Measurements from ENCODE around the gene PIGQ. TPM values are rescaled to one million over a fixed set of nuclear protein-coding genes. Genes with fewer than 3 reads are reported as not detected.

Gene PIGQ
- polyA plus RNA-seq, 10 donors = 12.5 to 25.3 (median 16.8) TPM

- DNase-seq = no peak
These were observed 13.0 kb downstream of the PIGQ start for GRCh38 chr16:582614-583331.

- no peak for DNase-seq
These were observed 13.7 kb downstream of the PIGQ start for GRCh38 chr16:583470-583814.

GRCh38 chr16:583815-584591 is 14.2 kb downstream of the PIGQ start:
- no peak for DNase-seq

- DNase-seq = no peak
These were observed 15.6 kb downstream of the PIGQ start for GRCh38 chr16:585351-585750.

- no peak for DNase-seq
These were observed 16.4 kb downstream of the PIGQ start for GRCh38 chr16:586047-586644.

- no peak for DNase-seq
These were observed 17.1 kb downstream of the PIGQ start for GRCh38 chr16:586645-587590.

GRCh38 chr16:588639-588888 is 18.8 kb downstream of the PIGQ start:
- peak; percentile 43 to 72 (median 44) for DNase-seq

GRCh38 chr16:588889-589657 is 19.3 kb downstream of the PIGQ start:
- peak; percentile 97 to 100 (median 98) for DNase-seq

- DNase-seq = peak; percentile 98 to 100 (median 100)
These were observed 20.0 kb downstream of the PIGQ start, which contains the start of gene RAB40C for GRCh38 chr16:589658-590187. Gene RAB40C, plus strand, starts transcription at chr16:590066. Its CDS starts 226 bp downstream, at chr16:590292.

- DNase-seq = peak in 2 of 3 donors; percentile 60 to 74
These were observed 20.5 kb downstream of the PIGQ start for GRCh38 chr16:590188-590814.

GRCh38 chr16:590815-591200 is 21.0 kb downstream of the PIGQ start:
- no peak for DNase-seq

GRCh38 chr16:591231-591630 is 21.5 kb downstream of the PIGQ start:
- DNase-seq = no peak

GRCh38 chr16:591892-592517 is 22.2 kb downstream of the PIGQ start:
- DNase-seq = no peak

- DNase-seq = no peak
These were observed 22.9 kb downstream of the PIGQ start for GRCh38 chr16:592518-593306.

- DNase-seq = no peak
These were observed 23.6 kb downstream of the PIGQ start for GRCh38 chr16:593406-593805.

- DNase-seq = no peak
These were observed 24.0 kb downstream of the PIGQ start for GRCh38 chr16:593807-594206.

GRCh38 chr16:595094-595528 is 25.3 kb downstream of the PIGQ start:
- no peak for DNase-seq

- no peak for DNase-seq
These were observed 26.4 kb downstream of the PIGQ start for GRCh38 chr16:595942-596735.

Data from muscle of back (tissue), 11 donors.